Measurements from ENCODE around the gene ZSWIM2. TPM values are rescaled to one million over a fixed set of nuclear protein-coding genes. Genes with fewer than 3 reads are reported as not detected.

The ZSWIM2 gene, protein sequence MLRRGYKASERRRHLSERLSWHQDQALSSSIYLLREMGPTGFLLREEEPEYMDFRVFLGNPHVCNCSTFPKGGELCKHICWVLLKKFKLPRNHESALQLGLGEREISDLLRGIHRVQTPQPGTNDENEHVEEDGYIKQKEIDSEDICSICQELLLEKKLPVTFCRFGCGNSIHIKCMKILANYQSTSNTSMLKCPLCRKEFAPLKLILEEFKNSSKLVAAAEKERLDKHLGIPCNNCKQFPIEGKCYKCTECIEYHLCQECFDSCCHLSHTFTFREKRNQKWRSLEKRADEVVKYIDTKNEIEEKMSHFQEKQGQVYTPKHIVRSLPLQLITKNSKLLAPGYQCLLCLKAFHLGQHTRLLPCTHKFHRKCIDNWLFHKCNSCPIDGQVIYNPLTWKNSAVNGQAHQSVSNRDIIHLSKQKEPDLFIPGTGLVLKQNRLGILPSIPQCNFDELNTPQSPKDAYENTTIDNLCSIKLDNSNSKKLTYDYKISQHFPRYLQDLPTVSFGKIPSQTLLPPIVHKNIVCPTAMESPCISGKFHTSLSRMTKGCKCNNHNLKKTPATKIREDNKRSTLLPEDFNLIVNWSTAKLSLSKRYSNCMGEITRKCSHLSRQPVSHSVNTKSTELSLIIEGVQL
- total RNA-seq, result not detected in 2 replicates

DNA sequence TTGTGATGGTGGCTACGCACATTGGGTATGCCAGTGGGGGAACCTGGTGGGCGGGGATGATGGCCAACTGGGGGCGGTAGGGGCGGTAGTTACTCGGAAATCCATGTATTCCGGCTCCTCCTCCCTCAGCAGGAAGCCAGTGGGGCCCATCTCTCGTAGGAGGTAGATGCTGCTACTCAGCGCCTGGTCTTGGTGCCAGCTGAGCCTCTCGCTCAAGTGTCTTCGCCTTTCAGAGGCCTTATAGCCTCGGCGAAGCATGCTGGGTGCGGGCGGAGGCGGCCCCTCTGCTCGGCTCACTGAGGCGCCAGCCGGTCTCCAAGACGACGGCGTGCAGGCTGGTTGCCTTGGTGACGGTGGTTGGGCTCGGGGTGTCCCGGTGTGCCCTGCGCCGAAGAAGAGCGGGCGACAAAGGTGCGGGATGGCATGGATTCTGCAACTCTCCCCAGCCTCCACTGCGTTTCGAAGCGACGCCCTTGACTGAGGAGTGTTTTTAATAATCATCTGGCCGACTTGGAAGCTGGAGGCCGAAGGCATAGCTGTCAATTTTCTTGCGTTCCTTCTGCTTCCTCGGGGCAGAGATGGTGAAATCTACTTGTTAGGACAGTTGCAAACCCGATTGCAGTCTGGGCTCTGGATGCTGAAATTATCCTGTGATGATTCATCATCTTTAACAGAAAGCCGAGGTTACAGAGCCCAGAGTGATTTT is at the start of gene ZSWIM2:
Gene ZSWIM2, minus strand, starts transcription at position 298 of the 706 bp plus-strand sequence. Its CDS starts 40 bp downstream, at position 258.

Other genes starting within 250 kb of the ZSWIM2 start
- gene FAM171B, start 155.1 kb downstream of the ZSWIM2 start, total RNA-seq, result 11.4 and 13.2 TPM in 2 replicates

All from cardiac ventricle fibroblast (primary cell).